Measurements from ENCODE around the gene NFKBIE. TPM values are rescaled to one million over a fixed set of nuclear protein-coding genes. Genes with fewer than 3 reads are reported as not detected.
A peak's percentile ranks its signal among the peaks of the same experiment; 100 is the strongest.

The NFKBIE gene
- polyA plus RNA-seq, 1 donor (not counting 4 experiments of a cell fraction or from before 2014, with no cell fraction given), result 7.3 TPM

DNA sequence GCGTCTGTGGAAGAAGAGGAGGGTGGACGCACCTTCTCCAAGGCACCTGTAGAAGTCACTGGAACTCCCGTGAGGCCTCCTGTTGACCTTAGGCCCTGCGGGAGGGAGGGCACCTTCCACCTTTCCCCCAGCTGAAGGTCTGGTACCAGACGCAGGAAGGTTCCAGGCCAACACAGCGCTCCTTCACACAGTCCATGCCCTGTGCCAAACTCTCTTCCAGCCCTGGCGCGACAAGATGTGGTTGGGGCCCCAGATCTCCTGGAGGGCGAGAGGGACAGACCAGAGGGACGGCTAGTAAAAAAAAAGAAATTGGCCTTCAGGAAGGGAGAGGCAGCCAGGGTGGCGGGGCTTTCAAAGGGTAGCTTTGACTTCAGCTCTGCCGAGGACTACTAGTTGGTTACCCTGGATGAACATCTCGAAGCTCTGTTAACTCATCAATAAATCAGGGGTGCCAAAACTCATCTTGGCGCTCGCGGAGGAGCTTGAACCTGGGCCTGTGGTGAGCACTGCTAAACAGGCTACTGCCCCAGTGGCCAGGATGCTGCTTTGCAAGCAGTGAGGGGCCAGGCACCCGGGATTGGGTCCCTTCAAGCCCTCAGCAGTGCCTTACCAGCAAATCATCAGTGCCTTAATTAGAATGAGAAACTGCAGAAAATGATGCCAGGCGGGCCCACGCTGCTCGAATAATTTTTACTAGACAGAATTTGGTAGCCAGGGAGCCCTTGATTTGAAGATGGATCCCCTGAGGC, 32.9 kb upstream of the NFKBIE start:
- dilution Hi-C loops (cut with MboI; ENCODE audit: extremely low pct_ligation_motif_present, low sequenced_read_pairs), result no loop called here
- FAIRE-seq, result no peak

GRCh38 chr6:44297063-44298038, 32.0 kb upstream of the NFKBIE start:
- Histone ChIP-seq H3K9ac (ENCODE audit: control insufficient read depth, extremely low read depth, insufficient read depth, low read length) (peak overlapping the region; percentile 2), H2AFZ (ENCODE audit: control insufficient read depth, low read length) (no peak overlapping the region), H3K36me3 (ENCODE audit: control insufficient read depth in 2 of 2, extremely low read depth in 1 of 2, insufficient read depth in 2 of 2, low read length in 2 of 2) (peaks cover 18 to 19% of the 10 kb centered on the region in 2 experiments), H3K4me3 (ENCODE audit: control insufficient read depth in 2 of 3, extremely low read depth in 1 of 3, insufficient read depth in 2 of 3, low read depth in 1 of 3, low read length in 3 of 3) (peak overlapping the region; percentile 14 to 48 (median 38)), H3K9me3 (ENCODE audit: control insufficient read depth, low read depth, low read length) (no peaks in the 10 kb centered on the region), H3K4me2 (ENCODE audit: control insufficient read depth, extremely low read depth, insufficient read depth, low read depth, low read length) (peak overlapping the region; percentile 69), H3K79me2 (ENCODE audit: control insufficient read depth, insufficient read depth, low read length) (no peaks in the 10 kb centered on the region), H3K27ac (ENCODE audit: control insufficient read depth, insufficient read depth, low read length) (no peak overlapping the region), H3K4me1 (ENCODE audit: control insufficient read depth, extremely low read depth, insufficient read depth, low read length) (peaks cover 7% of the 10 kb centered on the region), H3K27me3 (ENCODE audit: control insufficient read depth, extremely low read depth, insufficient read depth, low read length) (peaks cover 39% of the 10 kb centered on the region), H4K20me1 (ENCODE audit: control insufficient read depth, extremely low read depth, insufficient read depth, low read length) (peaks cover 3% of the 10 kb centered on the region), H3K9me1 (ENCODE audit: control insufficient read depth, extremely low read depth, insufficient read depth, low read length) (peaks cover 2% of the 10 kb centered on the region)
- dilution Hi-C loops (cut with MboI; ENCODE audit: extremely low pct_ligation_motif_present, low sequenced_read_pairs), result no loop called here
- TF ChIP-seq EZH2 (IDR thresholded peaks at IDR 0.05; ENCODE audit: low read length), result peak; percentile 92
- TF ChIP-seq, protein P1, sequence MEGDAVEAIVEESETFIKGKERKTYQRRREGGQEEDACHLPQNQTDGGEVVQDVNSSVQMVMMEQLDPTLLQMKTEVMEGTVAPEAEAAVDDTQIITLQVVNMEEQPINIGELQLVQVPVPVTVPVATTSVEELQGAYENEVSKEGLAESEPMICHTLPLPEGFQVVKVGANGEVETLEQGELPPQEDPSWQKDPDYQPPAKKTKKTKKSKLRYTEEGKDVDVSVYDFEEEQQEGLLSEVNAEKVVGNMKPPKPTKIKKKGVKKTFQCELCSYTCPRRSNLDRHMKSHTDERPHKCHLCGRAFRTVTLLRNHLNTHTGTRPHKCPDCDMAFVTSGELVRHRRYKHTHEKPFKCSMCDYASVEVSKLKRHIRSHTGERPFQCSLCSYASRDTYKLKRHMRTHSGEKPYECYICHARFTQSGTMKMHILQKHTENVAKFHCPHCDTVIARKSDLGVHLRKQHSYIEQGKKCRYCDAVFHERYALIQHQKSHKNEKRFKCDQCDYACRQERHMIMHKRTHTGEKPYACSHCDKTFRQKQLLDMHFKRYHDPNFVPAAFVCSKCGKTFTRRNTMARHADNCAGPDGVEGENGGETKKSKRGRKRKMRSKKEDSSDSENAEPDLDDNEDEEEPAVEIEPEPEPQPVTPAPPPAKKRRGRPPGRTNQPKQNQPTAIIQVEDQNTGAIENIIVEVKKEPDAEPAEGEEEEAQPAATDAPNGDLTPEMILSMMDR (optimal IDR thresholded peaks at IDR 0.05 in 1 of 3, IDR thresholded peaks at IDR 0.05 in 1 of 3, conservative IDR thresholded peaks at IDR 0.05 in 1 of 3; ENCODE audit: extremely low read depth in 1 of 3, insufficient read depth in 2 of 3, low read length in 3 of 3), result no peak
- DNase-seq (ENCODE audit: low read depth, low spot score), result no peak
- no peak for FAIRE-seq

More for the DNA sequence above, 32.9 kb upstream of the NFKBIE start:
- peaks cover 7% of the 10 kb centered on the region for H3K4me1 ChIP-seq (ENCODE audit: control insufficient read depth, extremely low read depth, insufficient read depth, low read length)
- peak overlapping the region; percentile 2 for H3K9ac ChIP-seq (ENCODE audit: control insufficient read depth, extremely low read depth, insufficient read depth, low read length)
- H3K79me2 ChIP-seq (ENCODE audit: control insufficient read depth, insufficient read depth, low read length), result no peaks in the 10 kb centered on the region
- peaks cover 2% of the 10 kb centered on the region for H3K9me1 ChIP-seq (ENCODE audit: control insufficient read depth, extremely low read depth, insufficient read depth, low read length)
- H3K27ac ChIP-seq (ENCODE audit: control insufficient read depth, insufficient read depth, low read length), result no peak overlapping the region
- peaks cover 37% of the 10 kb centered on the region for H3K27me3 ChIP-seq (ENCODE audit: control insufficient read depth, extremely low read depth, insufficient read depth, low read length)
- no peak overlapping the region for H3K4me3 ChIP-seq (ENCODE audit: control insufficient read depth in 2 of 3, extremely low read depth in 1 of 3, insufficient read depth in 2 of 3, low read depth in 1 of 3, low read length in 3 of 3)
- TF ChIP-seq, protein P1 (optimal IDR thresholded peaks at IDR 0.05 in 1 of 3, IDR thresholded peaks at IDR 0.05 in 1 of 3, conservative IDR thresholded peaks at IDR 0.05 in 1 of 3; ENCODE audit: extremely low read depth in 1 of 3, insufficient read depth in 2 of 3, low read length in 3 of 3), result no peak
- no peak for TF ChIP-seq EZH2 (IDR thresholded peaks at IDR 0.05; ENCODE audit: low read length)
- H3K36me3 ChIP-seq (ENCODE audit: control insufficient read depth in 2 of 2, extremely low read depth in 1 of 2, insufficient read depth in 2 of 2, low read length in 2 of 2), result peaks cover 23 to 25% of the 10 kb centered on the region in 2 experiments
- H2AFZ ChIP-seq (ENCODE audit: control insufficient read depth, low read length), result no peak overlapping the region
- H3K4me2 ChIP-seq (ENCODE audit: control insufficient read depth, extremely low read depth, insufficient read depth, low read depth, low read length), result peak overlapping the region; percentile 69
- H3K9me3 ChIP-seq (ENCODE audit: control insufficient read depth, low read depth, low read length), result no peaks in the 10 kb centered on the region
- DNase-seq (ENCODE audit: low read depth, low spot score), result no peak
- H4K20me1 ChIP-seq (ENCODE audit: control insufficient read depth, extremely low read depth, insufficient read depth, low read length), result peaks cover 3% of the 10 kb centered on the region
